HAP-1 (cell line): ENCODE results near the gene CLNS1A.

Experiments used
- DNase-seq, 2 experiments: peaks; one replicate each; pipeline ENCODE4 v3.0.0-alpha.2; 2016 to 2020; ENCODE audit warnings: low spot score in 2 of 2
- H3K27me3 ChIP-seq: fragments of 250-450 bp; sonication (Bioruptor Pico); 2 replicates; pipeline ENCODE4 v1.5.1; 2020; ENCODE audit warnings: low read depth, mild to moderate bottlenecking, moderate library complexity
- H3K36me3 ChIP-seq: fragments of 250-450 bp; sonication (Bioruptor Pico); replicated peaks from 2 replicates; pipeline ENCODE4 v1.5.1; 2020; ENCODE audit warnings: mild to moderate bottlenecking
- H3K4me1 ChIP-seq: fragments of 250-450 bp; sonication (Bioruptor Pico); 2 replicates; pipeline ENCODE4 v1.5.1; 2020; ENCODE audit warnings: mild to moderate bottlenecking
- H3K4me3 ChIP-seq: fragments of 250-450 bp; sonication (Bioruptor Pico); 2 replicates; pipeline ENCODE4 v1.5.1; 2020; ENCODE audit warnings: mild to moderate bottlenecking, moderate library complexity
- H3K9me3 ChIP-seq: fragments of 250-450 bp; sonication (Bioruptor Pico); 2 replicates; pipeline ENCODE4 v1.5.1; 2020; ENCODE audit warnings: mild to moderate bottlenecking, moderate library complexity
- in situ Hi-C: fragments of 300-500 bp; cut with MboI; formaldehyde crosslinking; loops from 3 replicates; pipeline ENCODE4 v1.14.3; 2020; ENCODE audit warnings: low sequenced_read_pairs, inconsistent platforms, mixed read lengths

The CLNS1A gene

GRCh38 chr11:77637345-77638165, at the start of gene CLNS1A:
Gene CLNS1A, minus strand, starts transcription at chr11:77637794. Its CDS starts 80 bp downstream, at chr11:77637714.
- Histone ChIP-seq H3K4me3 (peak within 1 kb of the TSS; percentile 97), H3K36me3 (peaks cover 6% of the 10 kb centered on the region), H3K27me3 (no peaks in the 10 kb centered on the region), H3K9me3 (no peaks in the 10 kb centered on the region), H3K4me1 (peaks cover 14% of the 10 kb centered on the region)
- DNase-seq: peak; percentile 86 to 91
- in situ Hi-C loops: no loop called here

GRCh38 chr11:77687088-77687487, 49.5 kb upstream of the CLNS1A start:
- in situ Hi-C loops: no loop called here
- no peak overlapping the region for H3K4me3 ChIP-seq
- peaks cover 43% of the 10 kb centered on the region for H3K36me3 ChIP-seq
- no peaks in the 10 kb centered on the region for H3K27me3 ChIP-seq
- no peaks in the 10 kb centered on the region for H3K4me1 ChIP-seq
- no peak for DNase-seq
- H3K9me3 ChIP-seq: no peaks in the 10 kb centered on the region

- Histone ChIP-seq H3K9me3 (no peaks in the 10 kb centered on the region), H3K36me3 (peaks cover 42% of the 10 kb centered on the region), H3K27me3 (no peaks in the 10 kb centered on the region), H3K4me1 (no peaks in the 10 kb centered on the region), H3K4me3 (no peak overlapping the region)
- no peak for DNase-seq
- in situ Hi-C loops: no loop called here
Observed at GRCh38 chr11:77677138-77677537, 39.5 kb upstream of the CLNS1A start.

- H3K4me3 ChIP-seq: no peak overlapping the region
- no peaks in the 10 kb centered on the region for H3K4me1 ChIP-seq
- H3K9me3 ChIP-seq: no peaks in the 10 kb centered on the region
- H3K36me3 ChIP-seq: peaks cover 68% of the 10 kb centered on the region
- no peaks in the 10 kb centered on the region for H3K27me3 ChIP-seq
- no peak for DNase-seq
- in situ Hi-C loops: no loop called here
Observed at GRCh38 chr11:77672264-77672663, 34.7 kb upstream of the CLNS1A start.

GRCh38 chr11:77669848-77670511, 32.4 kb upstream of the CLNS1A start:
- peaks cover 61% of the 10 kb centered on the region for H3K36me3 ChIP-seq
- in situ Hi-C loops: no loop called here
- DNase-seq: no peak

GRCh38 chr11:77668760-77669159, 31.2 kb upstream of the CLNS1A start:
- DNase-seq: no peak
- in situ Hi-C loops: no loop called here
- H3K4me3 ChIP-seq: no peak overlapping the region
- peaks cover 61% of the 10 kb centered on the region for H3K36me3 ChIP-seq
- H3K4me1 ChIP-seq: no peaks in the 10 kb centered on the region
- no peaks in the 10 kb centered on the region for H3K9me3 ChIP-seq
- no peaks in the 10 kb centered on the region for H3K27me3 ChIP-seq

More at GRCh38 chr11:77669848-77670511, 32.4 kb upstream of the CLNS1A start:
- Histone ChIP-seq H3K27me3 (no peaks in the 10 kb centered on the region), H3K4me1 (no peaks in the 10 kb centered on the region), H3K4me3 (no peak overlapping the region), H3K9me3 (no peaks in the 10 kb centered on the region)

GRCh38 chr11:77665240-77665965, 27.8 kb upstream of the CLNS1A start:
- Histone ChIP-seq H3K9me3 (no peaks in the 10 kb centered on the region), H3K27me3 (no peaks in the 10 kb centered on the region), H3K4me3 (no peak overlapping the region), H3K4me1 (no peaks in the 10 kb centered on the region), H3K36me3 (peaks cover 37% of the 10 kb centered on the region)
- DNase-seq: no peak
- in situ Hi-C loops: no loop called here

GRCh38 chr11:77661670-77662069, 24.1 kb upstream of the CLNS1A start:
- in situ Hi-C loops: no loop called here
- DNase-seq: no peak
- H3K4me3 ChIP-seq: no peak overlapping the region

GRCh38 chr11:77660947-77661346, 23.4 kb upstream of the CLNS1A start:
- Histone ChIP-seq H3K4me3 (no peak overlapping the region), H3K36me3 (peaks cover 9% of the 10 kb centered on the region; the same call in 1 of the 2 replicates), H3K9me3 (no peaks in the 10 kb centered on the region), H3K27me3 (no peaks in the 10 kb centered on the region), H3K4me1 (no peaks in the 10 kb centered on the region)
- DNase-seq: no peak
- in situ Hi-C loops: no loop called here

More at GRCh38 chr11:77661670-77662069, 24.1 kb upstream of the CLNS1A start:
- Histone ChIP-seq H3K27me3 (no peaks in the 10 kb centered on the region), H3K4me1 (no peaks in the 10 kb centered on the region), H3K36me3 (peaks cover 13% of the 10 kb centered on the region), H3K9me3 (no peaks in the 10 kb centered on the region)

GRCh38 chr11:77658213-77659013, 20.8 kb upstream of the CLNS1A start:
- Histone ChIP-seq H3K9me3 (no peaks in the 10 kb centered on the region), H3K36me3 (no peaks in the 10 kb centered on the region), H3K4me1 (no peaks in the 10 kb centered on the region), H3K27me3 (no peaks in the 10 kb centered on the region), H3K4me3 (no peak overlapping the region)
- in situ Hi-C loops: no loop called here
- no peak for DNase-seq

GRCh38 chr11:77656362-77656761, 18.8 kb upstream of the CLNS1A start:
- no peak for DNase-seq
- Histone ChIP-seq H3K4me1 (no peaks in the 10 kb centered on the region), H3K36me3 (no peaks in the 10 kb centered on the region), H3K27me3 (no peaks in the 10 kb centered on the region), H3K4me3 (no peak overlapping the region), H3K9me3 (no peaks in the 10 kb centered on the region)
- in situ Hi-C loops: no loop called here

GRCh38 chr11:77654770-77655434, 17.3 kb upstream of the CLNS1A start:
- H3K36me3 ChIP-seq: no peaks in the 10 kb centered on the region
- in situ Hi-C loops: no loop called here
- no peaks in the 10 kb centered on the region for H3K27me3 ChIP-seq
- DNase-seq: no peak
- no peak overlapping the region for H3K4me3 ChIP-seq
- no peaks in the 10 kb centered on the region for H3K4me1 ChIP-seq
- no peaks in the 10 kb centered on the region for H3K9me3 ChIP-seq

- Histone ChIP-seq H3K9me3 (no peaks in the 10 kb centered on the region), H3K4me3 (no peak overlapping the region), H3K4me1 (no peaks in the 10 kb centered on the region), H3K27me3 (no peaks in the 10 kb centered on the region), H3K36me3 (no peaks in the 10 kb centered on the region)
- in situ Hi-C loops: no loop called here
- DNase-seq: no peak
Observed at GRCh38 chr11:77650123-77650522, 12.5 kb upstream of the CLNS1A start.
